Mesendoderm (in vitro differentiated cells): ENCODE data around the gene KLHL30.

Experiments used
- DNase-seq: peaks from one replicate; pipeline ENCODE4 v3.0.0; 2013
- H2AK5ac ChIP-seq: 2 replicates; pipeline ENCODE4 v1.6.1; 2013; ENCODE audit warnings: low read length, inconsistent platforms
- H2BK120ac ChIP-seq: 2 replicates; pipeline ENCODE4 v1.6.1; 2013; ENCODE audit warnings: low read depth, mild to moderate bottlenecking, low read length, moderate library complexity, mixed read lengths
- H2BK15ac ChIP-seq: replicated peaks from 2 replicates; pipeline ENCODE4 v1.6.1; 2013; ENCODE audit warnings: low read depth, mild to moderate bottlenecking, moderate library complexity
- H2BK5ac ChIP-seq: 2 replicates; pipeline ENCODE4 v1.6.1; 2013; ENCODE audit warnings: low read length, inconsistent platforms
- H3K18ac ChIP-seq: 2 replicates; pipeline ENCODE4 v1.6.1; 2013; ENCODE audit warnings: mild to moderate bottlenecking, low read length, mixed read lengths
- H3K23ac ChIP-seq: one replicate; pipeline ENCODE4 v1.6.1; 2013; ENCODE audit warnings: low read length
- H3K27ac ChIP-seq: 2 replicates; pipeline ENCODE4 v1.5.1; 2013; ENCODE audit warnings: low read depth, mild to moderate bottlenecking, inconsistent platforms, low read length, moderate library complexity
- H3K27me3 ChIP-seq: 2 replicates; pipeline ENCODE4 v1.6.1; 2013; ENCODE audit warnings: low read length, control low read depth, mild to moderate bottlenecking, inconsistent platforms; ENCODE audit not compliant: insufficient read depth, poor library complexity
- H3K36me3 ChIP-seq: 2 replicates; pipeline ENCODE4 v1.6.1; 2013; ENCODE audit warnings: low read length, inconsistent platforms; ENCODE audit not compliant: control insufficient read depth, insufficient read depth
- H3K4ac ChIP-seq: one replicate; pipeline ENCODE4 v1.6.1; 2013; ENCODE audit warnings: low read depth, mild to moderate bottlenecking, low read length, moderate library complexity
- H3K4me1 ChIP-seq: 2 replicates; pipeline ENCODE4 v1.6.1; 2013; ENCODE audit warnings: low read depth, low read length, inconsistent platforms; ENCODE audit not compliant: control insufficient read depth
- H3K4me2 ChIP-seq: 2 replicates; pipeline ENCODE4 v1.6.1; 2013; ENCODE audit warnings: low read length
- H3K4me3 ChIP-seq: 2 replicates; pipeline ENCODE4 v1.5.1; 2013; ENCODE audit warnings: mild to moderate bottlenecking, low read length
- H3K56ac ChIP-seq: one replicate; pipeline ENCODE4 v1.6.1; 2013; ENCODE audit warnings: low read length
- H3K79me1 ChIP-seq: 2 replicates; pipeline ENCODE4 v1.6.1; 2013; ENCODE audit warnings: low read length, inconsistent platforms
- H3K79me2 ChIP-seq: 2 replicates; pipeline ENCODE4 v1.6.1; 2013; ENCODE audit warnings: mild to moderate bottlenecking, low read length; ENCODE audit not compliant: control insufficient read depth, insufficient read depth
- H3K9ac ChIP-seq: 2 replicates; pipeline ENCODE4 v1.6.1; 2013; ENCODE audit warnings: low read length, inconsistent platforms
- H4K5ac ChIP-seq: one replicate; pipeline ENCODE4 v1.6.1; 2013; ENCODE audit warnings: low read length
- H4K8ac ChIP-seq: one replicate; pipeline ENCODE4 v1.6.1; 2013; ENCODE audit warnings: low read depth, mild to moderate bottlenecking, control low read depth, low read length, moderate library complexity
- WGBS: extraction: QIAGEN DNeasy Blood & Tissue Kit; methylation state at CpG from one replicate; pipeline ENCODE4 v1.1.7; 2013; ENCODE audit warnings: low lambda C conversion rate, missing lambda C conversion rate; ENCODE audit not compliant: insufficient coverage; ENCODE audit errors: extremely low coverage; 5-methylcytosine and 5-hydroxymethylcytosine counted together

KLHL30 gene

GRCh38 chr2:238117199-238118154 lies 21.0 kb upstream of the KLHL30 start:
- no peaks in the 10 kb centered on the region for H3K79me1 ChIP-seq
- DNase-seq, result no peak
- no peaks in the 10 kb centered on the region for H3K36me3 ChIP-seq
- WGBS, result no CpG with 5 or more reads among the region's 11 CpGs
- no peak overlapping the region for H2BK15ac ChIP-seq
- H3K4me3 ChIP-seq, result no peak overlapping the region
- H2BK5ac ChIP-seq, result no peak overlapping the region
- no peak overlapping the region for H4K8ac ChIP-seq
- H2AK5ac ChIP-seq, result no peak overlapping the region
- H4K5ac ChIP-seq, result no peak overlapping the region
- no peak overlapping the region for H3K23ac ChIP-seq
- no peak overlapping the region for H2BK120ac ChIP-seq
- H3K56ac ChIP-seq, result no peak overlapping the region
- H3K4me2 ChIP-seq, result no peak overlapping the region
- H3K79me2 ChIP-seq, result no peaks in the 10 kb centered on the region
- no peak overlapping the region for H3K18ac ChIP-seq
- H3K9ac ChIP-seq, result no peak overlapping the region
- no peak overlapping the region for H3K27ac ChIP-seq
- H3K27me3 ChIP-seq, result no peaks in the 10 kb centered on the region
- H3K4ac ChIP-seq, result no peak overlapping the region
- no peaks in the 10 kb centered on the region for H3K4me1 ChIP-seq

- Histone ChIP-seq H3K4me3 (no peak overlapping the region), H2BK120ac (no peak overlapping the region)
These were observed 18.6 kb upstream of the KLHL30 start for GRCh38 chr2:238119756-238120462.

GRCh38 chr2:238120463-238121298 lies 17.8 kb upstream of the KLHL30 start:
- Histone ChIP-seq H3K18ac (no peak overlapping the region), H3K27ac (no peak overlapping the region), H3K27me3 (no peaks in the 10 kb centered on the region), H3K4me3 (no peak overlapping the region), H3K23ac (no peak overlapping the region), H2BK5ac (no peak overlapping the region), H4K5ac (no peak overlapping the region), H3K79me1 (no peaks in the 10 kb centered on the region), H3K56ac (no peak overlapping the region), H3K9ac (no peak overlapping the region), H2AK5ac (no peak overlapping the region), H3K4me1 (no peaks in the 10 kb centered on the region), H3K36me3 (no peaks in the 10 kb centered on the region), H2BK15ac (no peak overlapping the region), H4K8ac (no peak overlapping the region), H3K79me2 (no peaks in the 10 kb centered on the region), H3K4ac (no peak overlapping the region), H2BK120ac (no peak overlapping the region), H3K4me2 (no peak overlapping the region)
- WGBS, result no CpG with 5 or more reads among the region's 30 CpGs
- DNase-seq, result peak; percentile 67

More at GRCh38 chr2:238119756-238120462, 18.6 kb upstream of the KLHL30 start:
- no peak overlapping the region for H3K23ac ChIP-seq
- no peak overlapping the region for H3K27ac ChIP-seq
- H4K5ac ChIP-seq, result no peak overlapping the region
- no CpG with 5 or more reads among the region's 15 CpGs for WGBS
- no peak overlapping the region for H3K18ac ChIP-seq
- H3K4me1 ChIP-seq, result no peaks in the 10 kb centered on the region
- H2BK5ac ChIP-seq, result no peak overlapping the region
- H4K8ac ChIP-seq, result no peak overlapping the region
- no peak overlapping the region for H3K56ac ChIP-seq
- H3K4ac ChIP-seq, result no peak overlapping the region
- H3K4me2 ChIP-seq, result no peak overlapping the region
- no peak overlapping the region for H2BK15ac ChIP-seq
- H3K27me3 ChIP-seq, result no peaks in the 10 kb centered on the region
- no peak for DNase-seq
- H2AK5ac ChIP-seq, result no peak overlapping the region
- H3K79me2 ChIP-seq, result no peaks in the 10 kb centered on the region
- H3K79me1 ChIP-seq, result no peaks in the 10 kb centered on the region
- H3K9ac ChIP-seq, result no peak overlapping the region
- H3K36me3 ChIP-seq, result no peaks in the 10 kb centered on the region

GRCh38 chr2:238121511-238122286 lies 16.8 kb upstream of the KLHL30 start:
- Histone ChIP-seq H3K36me3 (no peaks in the 10 kb centered on the region), H3K4me2 (no peak overlapping the region), H3K27ac (no peak overlapping the region), H3K4me1 (no peaks in the 10 kb centered on the region), H2BK120ac (no peak overlapping the region), H4K8ac (no peak overlapping the region), H3K4ac (no peak overlapping the region), H2BK15ac (no peak overlapping the region), H2BK5ac (no peak overlapping the region), H3K27me3 (no peaks in the 10 kb centered on the region), H3K9ac (no peak overlapping the region), H3K79me1 (no peaks in the 10 kb centered on the region), H3K23ac (no peak overlapping the region), H4K5ac (no peak overlapping the region), H3K4me3 (no peak overlapping the region), H3K56ac (no peak overlapping the region), H3K18ac (no peak overlapping the region), H3K79me2 (no peaks in the 10 kb centered on the region), H2AK5ac (no peak overlapping the region)
- no CpG with 5 or more reads among the region's 27 CpGs for WGBS
- no peak for DNase-seq
